ENCODE data around the gene DYNC2I2. TPM values are rescaled to one million over a fixed set of nuclear protein-coding genes. Genes with fewer than 3 reads are reported as not detected.

Gene DYNC2I2
- total and polyA plus RNA-seq, 2 donors from 2014 or later: 76.6 to 98.6 TPM

- intact Hi-C loops (cut with DNase I): no loop called here
Measured at GRCh38 chr9:128625391-128626146, 31.1 kb downstream of the DYNC2I2 start.

GRCh38 chr9:128624566-128624965 lies 32.1 kb downstream of the DYNC2I2 start:
- Histone ChIP-seq H3K36me3 (ENCODE audit: control insufficient read depth in 2 of 3, insufficient read depth in 3 of 3, low read length in 3 of 3) (peaks cover 9 to 73% (median 53%) of the 10 kb centered on the region in 3 donors), H3K4me1 (ENCODE audit: control insufficient read depth in 2 of 3, insufficient read depth in 2 of 3, low read depth in 1 of 3, low read length in 3 of 3) (peaks cover 0 to 6% (median 0%) of the 10 kb centered on the region in 3 donors), H3K9ac (ENCODE audit: low read length in 3 of 3) (no peak overlapping the region), H3K27ac (ENCODE audit: low read depth in 2 of 2, low read length in 2 of 2) (no peak overlapping the region), H3K27me3 (ENCODE audit: control insufficient read depth, insufficient read depth, low read length) (no peaks in the 10 kb centered on the region), H3K4me3 (ENCODE audit: low read length in 3 of 3) (no peak overlapping the region), H3K9me3 (ENCODE audit: control insufficient read depth in 2 of 3, insufficient read depth in 1 of 3, low read length in 3 of 3) (no peaks in the 10 kb centered on the region)
- no peak for TF ChIP-seq CTCF (IDR thresholded peaks at IDR 0.05; ENCODE audit: borderline replicate concordance, extremely low read depth, insufficient read depth)
- intact Hi-C loops (cut with DNase I): no loop called here
- FAIRE-seq: no peak
- DNase-seq: no peak

More at GRCh38 chr9:128625391-128626146, 31.1 kb downstream of the DYNC2I2 start:
- no peak overlapping the region for H3K27ac ChIP-seq (ENCODE audit: low read depth in 2 of 2, low read length in 2 of 2)
- TF ChIP-seq CTCF (IDR thresholded peaks at IDR 0.05; ENCODE audit: borderline replicate concordance, extremely low read depth, insufficient read depth): no peak
- H3K27me3 ChIP-seq (ENCODE audit: control insufficient read depth, insufficient read depth, low read length): no peaks in the 10 kb centered on the region
- FAIRE-seq (no peak), DNase-seq (no peak)
- H3K4me1 ChIP-seq (ENCODE audit: control insufficient read depth in 2 of 3, insufficient read depth in 2 of 3, low read depth in 1 of 3, low read length in 3 of 3): peaks cover 0 to 6% (median 0%) of the 10 kb centered on the region in 3 donors
- peaks cover 6 to 73% (median 48%) of the 10 kb centered on the region in 3 donors for H3K36me3 ChIP-seq (ENCODE audit: control insufficient read depth in 2 of 3, insufficient read depth in 3 of 3, low read length in 3 of 3)
- no peak overlapping the region for H3K4me3 ChIP-seq (ENCODE audit: low read length in 3 of 3)
- H3K9ac ChIP-seq (ENCODE audit: low read length in 3 of 3): no peak overlapping the region
- H3K9me3 ChIP-seq (ENCODE audit: control insufficient read depth in 2 of 3, insufficient read depth in 1 of 3, low read length in 3 of 3): no peaks in the 10 kb centered on the region

- H3K9me3 ChIP-seq (ENCODE audit: control insufficient read depth in 2 of 3, insufficient read depth in 1 of 3, low read length in 3 of 3): no peaks in the 10 kb centered on the region
- DNase-seq (no peak), FAIRE-seq (no peak)
- no peaks in the 10 kb centered on the region for H3K27me3 ChIP-seq (ENCODE audit: control insufficient read depth, insufficient read depth, low read length)
- H3K27ac ChIP-seq (ENCODE audit: low read depth in 2 of 2, low read length in 2 of 2): no peak overlapping the region
- no peak overlapping the region for H3K4me3 ChIP-seq (ENCODE audit: low read length in 3 of 3)
- peaks cover 13 to 69% (median 60%) of the 10 kb centered on the region in 3 donors for H3K36me3 ChIP-seq (ENCODE audit: control insufficient read depth in 2 of 3, insufficient read depth in 3 of 3, low read length in 3 of 3)
- H3K4me1 ChIP-seq (ENCODE audit: control insufficient read depth in 2 of 3, insufficient read depth in 2 of 3, low read depth in 1 of 3, low read length in 3 of 3): no peaks in the 10 kb centered on the region
- no peak for TF ChIP-seq CTCF (IDR thresholded peaks at IDR 0.05; ENCODE audit: borderline replicate concordance, extremely low read depth, insufficient read depth)
- no peak overlapping the region for H3K9ac ChIP-seq (ENCODE audit: low read length in 3 of 3)
- intact Hi-C loops (cut with DNase I): no loop called here
Measured at GRCh38 chr9:128621730-128622455, 34.8 kb downstream of the DYNC2I2 start.
